ENCODE measurements around the gene PRDM15.
A peak's percentile ranks its signal among the peaks of the same experiment; 100 is the strongest.

The PRDM15 gene

DNA sequence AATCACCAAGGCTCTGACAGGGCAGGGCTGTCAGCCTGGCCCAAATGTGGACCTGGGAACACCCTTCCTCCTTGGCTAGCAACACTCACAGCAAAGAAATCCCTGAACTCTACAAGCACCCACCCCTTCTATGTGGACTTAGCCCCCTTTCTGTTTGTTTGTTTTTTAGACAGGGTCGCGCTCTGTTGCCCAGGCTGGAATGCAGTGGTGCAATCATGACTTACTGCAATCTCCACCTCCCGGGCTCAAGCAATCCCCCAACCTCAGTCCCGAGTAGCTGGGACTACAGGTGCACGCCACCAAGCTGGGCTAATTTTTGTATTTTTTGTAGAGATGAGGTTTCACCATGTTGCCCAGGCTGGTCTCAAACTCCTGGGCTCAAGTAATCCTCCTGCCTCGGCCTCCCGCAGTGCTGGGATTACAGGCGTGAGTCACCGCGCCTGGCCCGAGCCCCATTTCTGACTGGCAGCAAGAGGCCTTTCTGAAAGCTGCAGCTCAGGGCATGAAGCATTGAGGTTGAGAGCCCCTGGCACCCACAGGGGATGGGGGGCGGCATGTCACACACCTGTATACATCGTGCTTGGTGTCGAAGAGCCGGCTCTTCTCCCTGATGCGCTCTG lies 128.5 kb downstream of the PRDM15 start:
- no peaks in the 10 kb centered on the region for H3K27me3 ChIP-seq (ENCODE audit: insufficient read depth, poor library complexity, severe bottlenecking)
- H3K9me3 ChIP-seq (ENCODE audit: severe bottlenecking): no peaks in the 10 kb centered on the region
- H3K36me3 ChIP-seq (ENCODE audit: low read depth): peaks cover 93% of the 10 kb centered on the region
- DNase-seq (ENCODE audit: low spot score): peak; percentile 61
- no peak overlapping the region for H3K4me3 ChIP-seq (ENCODE audit: severe bottlenecking)
- TF ChIP-seq CTCF (IDR thresholded peaks at IDR 0.05; ENCODE audit: poor library complexity, severe bottlenecking): no peak
- H3K27ac ChIP-seq (ENCODE audit: poor library complexity, severe bottlenecking): peak overlapping the region; percentile 86
- H3K4me1 ChIP-seq (ENCODE audit: insufficient read depth, poor library complexity, severe bottlenecking): peaks cover 53% of the 10 kb centered on the region
- ATAC-seq (ENCODE audit: low read depth): no peak

GRCh38 chr21:41750051-41750450 lies 129.1 kb downstream of the PRDM15 start:
- ATAC-seq (ENCODE audit: low read depth) (no peak), DNase-seq (ENCODE audit: low spot score) (no peak)
- Histone ChIP-seq H3K27ac (ENCODE audit: poor library complexity, severe bottlenecking) (peak overlapping the region; percentile 86), H3K27me3 (ENCODE audit: insufficient read depth, poor library complexity, severe bottlenecking) (no peaks in the 10 kb centered on the region), H3K4me1 (ENCODE audit: insufficient read depth, poor library complexity, severe bottlenecking) (peaks cover 50% of the 10 kb centered on the region), H3K9me3 (ENCODE audit: severe bottlenecking) (no peaks in the 10 kb centered on the region), H3K36me3 (ENCODE audit: low read depth) (peaks cover 93% of the 10 kb centered on the region), H3K4me3 (ENCODE audit: severe bottlenecking) (no peak overlapping the region)
- TF ChIP-seq CTCF (IDR thresholded peaks at IDR 0.05; ENCODE audit: poor library complexity, severe bottlenecking): no peak

DNA sequence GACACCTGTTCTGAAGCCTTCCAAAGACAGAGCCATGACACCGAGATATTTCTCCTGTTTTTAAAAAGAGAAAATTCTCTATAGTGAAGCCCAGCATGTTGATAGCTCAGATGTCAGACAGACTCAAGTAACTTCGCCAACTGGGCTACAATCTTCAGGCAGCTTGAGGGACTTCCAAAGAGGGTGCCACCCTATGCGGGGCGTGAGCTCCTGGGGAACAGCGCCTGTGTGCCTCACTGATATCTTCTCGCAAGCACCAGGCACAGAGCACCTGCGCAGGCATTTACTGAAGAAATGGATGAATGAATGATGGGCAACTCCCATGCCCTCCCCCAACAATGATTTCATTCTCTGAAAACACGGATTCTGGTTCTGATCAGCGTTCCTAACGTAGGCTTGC lies 129.9 kb downstream of the PRDM15 start:
- TF ChIP-seq CTCF (IDR thresholded peaks at IDR 0.05; ENCODE audit: poor library complexity, severe bottlenecking): no peak
- ATAC-seq (ENCODE audit: low read depth): no peak
- peaks cover 93% of the 10 kb centered on the region for H3K36me3 ChIP-seq (ENCODE audit: low read depth)

More for the DNA sequence above, 129.9 kb downstream of the PRDM15 start:
- Histone ChIP-seq H3K4me1 (ENCODE audit: insufficient read depth, poor library complexity, severe bottlenecking) (peaks cover 42% of the 10 kb centered on the region), H3K4me3 (ENCODE audit: severe bottlenecking) (no peak overlapping the region), H3K9me3 (ENCODE audit: severe bottlenecking) (no peaks in the 10 kb centered on the region), H3K27me3 (ENCODE audit: insufficient read depth, poor library complexity, severe bottlenecking) (no peaks in the 10 kb centered on the region), H3K27ac (ENCODE audit: poor library complexity, severe bottlenecking) (peak overlapping the region; percentile 86)
- no peak for DNase-seq (ENCODE audit: low spot score)
